Activated naive CD4-positive, alpha-beta T cell treated with anti-CD3 and anti-CD28 coated beads for 36 hours (primary cell): ENCODE measurements around the gene SMG1. TPM values are rescaled to one million over a fixed set of nuclear protein-coding genes. Genes with fewer than 3 reads are reported as not detected.

Experiments used
- CTCF ChIA-PET: fragments of 350-600 bp; sonication (Branson Sonifier 250); formaldehyde crosslinking; loops from one replicate; lab custom pipeline; 2021; ENCODE audit warnings: antibody characterized with exemption; lab: Charles Lee
- DNase-seq: peaks from one replicate; pipeline ENCODE4 v3.0.0-alpha.2; 2020
- H3K27ac Mint-ChIP-seq: one replicate; pipeline ENCODE4 v1.8.0; 2021; ENCODE audit warnings: mild to moderate bottlenecking, mixed read lengths
- H3K27me3 Mint-ChIP-seq: one replicate; pipeline ENCODE4 v1.8.0; 2021; ENCODE audit warnings: low read depth, mixed read lengths
- H3K36me3 Mint-ChIP-seq: one replicate; pipeline ENCODE4 v1.8.0; 2021; ENCODE audit warnings: low read depth, mixed read lengths
- H3K4me1 Mint-ChIP-seq: one replicate; pipeline ENCODE4 v1.8.0; 2021; ENCODE audit warnings: low read depth, mixed read lengths
- H3K4me3 Mint-ChIP-seq: one replicate; pipeline ENCODE4 v1.8.0; 2021; ENCODE audit warnings: mild to moderate bottlenecking, moderate library complexity, mixed read lengths
- H3K9me3 Mint-ChIP-seq: one replicate; pipeline ENCODE4 v1.8.0; 2021; ENCODE audit warnings: mixed read lengths
- intact Hi-C: fragments of 100-400 bp; cut with micrococcal nuclease; formaldehyde crosslinking; loops from one replicate; pipeline ENCODE4 v1.15.1; 2023
- total RNA-seq, 2 experiments: library from RNA; stranded (reverse); gene quantifications; one replicate each; pipeline ENCODE4 v1.2.3, GENCODE V29; 2021

The SMG1 gene
- total RNA-seq, 2 experiments from 2014 or later: 96.7 to 106 TPM

DNA sequence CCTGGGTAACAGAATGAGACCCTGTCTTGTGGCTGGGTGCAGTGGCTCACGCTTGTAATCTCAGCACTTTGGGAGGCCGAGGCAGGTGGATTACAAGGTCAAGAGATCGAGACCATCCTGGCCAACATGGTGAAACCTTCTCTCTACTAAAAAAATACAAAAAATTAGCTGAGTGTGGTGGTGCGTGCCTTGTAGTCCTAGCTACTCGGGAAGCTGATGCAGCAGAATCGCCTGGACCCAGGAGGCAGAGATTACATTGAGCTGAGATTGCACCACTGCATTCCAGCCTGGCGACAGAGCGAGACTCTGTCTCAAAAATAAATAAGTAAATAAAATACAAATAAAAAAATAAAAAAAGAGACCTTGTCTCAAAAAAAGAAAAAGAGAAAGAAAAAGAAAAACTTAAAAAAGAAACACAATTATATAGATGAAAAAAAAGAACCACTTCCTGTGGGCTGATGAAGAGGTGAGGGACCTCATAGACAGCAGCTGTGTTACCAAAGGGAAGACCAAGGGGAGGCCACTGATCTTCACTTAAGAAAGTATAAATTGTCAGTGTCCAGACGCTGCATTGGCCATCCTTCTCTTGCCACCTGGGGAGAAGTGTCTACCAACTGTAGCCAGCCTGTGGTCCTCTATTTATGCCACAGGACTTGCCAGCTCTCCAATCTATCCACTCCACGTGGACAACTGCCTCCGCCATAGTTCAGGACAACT, 24.4 kb upstream of the SMG1 start:
- intact Hi-C loops: no loop called here
- no peaks in the 10 kb centered on the region for H3K36me3 Mint-ChIP-seq
- H3K27ac Mint-ChIP-seq: no peak overlapping the region
- CTCF ChIA-PET: interaction anchor here (0.6 to 0.7 kb wide), 2 partner anchors 136 to 613 kb away, joined by 3 read pairs; no protein-coding TSS in a partner anchor
- no peak overlapping the region for H3K4me3 Mint-ChIP-seq
- H3K4me1 Mint-ChIP-seq: peaks cover 16% of the 10 kb centered on the region
- no peaks in the 10 kb centered on the region for H3K9me3 Mint-ChIP-seq
- DNase-seq: no peak
- H3K27me3 Mint-ChIP-seq: no peaks in the 10 kb centered on the region

DNA sequence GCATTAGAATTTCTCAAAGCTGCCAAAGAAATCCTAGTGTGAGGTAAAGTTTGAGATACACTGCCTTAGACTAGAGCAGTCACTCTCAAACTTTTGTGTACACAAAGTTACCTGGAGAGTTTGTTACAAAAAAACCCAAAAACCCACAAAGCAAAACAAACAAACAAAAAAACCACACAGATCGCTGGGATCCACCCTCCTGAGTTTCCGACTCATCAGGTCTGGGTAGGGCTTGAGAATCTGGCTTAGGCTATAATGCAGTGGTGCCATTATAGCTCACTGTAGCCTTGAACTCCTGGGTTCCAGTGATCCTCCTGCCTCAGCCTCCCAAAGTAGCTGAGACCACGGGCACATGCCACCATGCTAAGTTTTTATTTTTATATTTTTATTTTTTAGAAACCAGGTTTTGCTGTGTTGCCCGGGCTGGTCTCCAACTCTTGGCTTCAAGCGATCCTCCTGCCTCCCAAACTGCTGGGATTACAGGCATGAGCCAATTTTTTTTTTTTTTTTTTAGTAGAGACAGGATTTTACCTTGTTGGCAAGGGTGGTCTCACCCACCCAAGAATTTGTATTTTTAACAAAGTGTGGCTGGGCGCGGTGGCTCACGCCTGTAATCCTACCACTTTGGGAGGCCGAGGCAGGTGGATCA, 22.3 kb upstream of the SMG1 start:
- CTCF ChIA-PET: no interaction called here
- Mint-ChIP-seq H3K27me3 (no peaks in the 10 kb centered on the region), H3K9me3 (no peaks in the 10 kb centered on the region), H3K27ac (no peak overlapping the region), H3K4me3 (no peak overlapping the region), H3K4me1 (peaks cover 16% of the 10 kb centered on the region), H3K36me3 (no peaks in the 10 kb centered on the region)
- intact Hi-C loops: no loop called here
- no peak for DNase-seq

DNA sequence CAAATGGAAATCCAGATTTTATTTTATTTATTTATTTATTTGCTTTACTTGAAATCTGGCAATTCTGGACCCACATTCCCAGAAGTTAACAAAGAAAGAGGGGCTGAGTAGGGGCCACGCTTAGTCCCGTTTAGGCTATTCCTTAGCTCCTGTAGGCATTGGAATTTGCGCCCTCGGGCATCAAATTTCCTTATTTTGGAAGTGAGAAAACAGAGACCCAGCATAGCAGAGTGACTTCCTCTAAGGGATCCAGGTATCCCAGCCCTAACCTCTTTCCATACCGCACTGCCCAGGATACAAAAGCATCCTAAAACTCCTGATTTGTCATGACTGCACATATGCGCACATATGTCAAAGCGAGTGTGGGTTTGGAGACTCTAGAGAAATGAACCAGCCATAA, 19.0 kb upstream of the SMG1 start:
- Mint-ChIP-seq H3K27me3 (no peaks in the 10 kb centered on the region), H3K4me3 (no peak overlapping the region), H3K27ac (no peak overlapping the region), H3K36me3 (no peaks in the 10 kb centered on the region), H3K4me1 (peaks cover 11% of the 10 kb centered on the region), H3K9me3 (no peaks in the 10 kb centered on the region)
- DNase-seq: no peak
- intact Hi-C loops: no loop called here
- CTCF ChIA-PET: interaction anchor here (0.6 to 2.3 kb wide), 3 partner anchors 11 to 144 kb away, joined by 4 to 7 read pairs (median 5); partner anchors contain the start of gene ARL6IP1

DNA sequence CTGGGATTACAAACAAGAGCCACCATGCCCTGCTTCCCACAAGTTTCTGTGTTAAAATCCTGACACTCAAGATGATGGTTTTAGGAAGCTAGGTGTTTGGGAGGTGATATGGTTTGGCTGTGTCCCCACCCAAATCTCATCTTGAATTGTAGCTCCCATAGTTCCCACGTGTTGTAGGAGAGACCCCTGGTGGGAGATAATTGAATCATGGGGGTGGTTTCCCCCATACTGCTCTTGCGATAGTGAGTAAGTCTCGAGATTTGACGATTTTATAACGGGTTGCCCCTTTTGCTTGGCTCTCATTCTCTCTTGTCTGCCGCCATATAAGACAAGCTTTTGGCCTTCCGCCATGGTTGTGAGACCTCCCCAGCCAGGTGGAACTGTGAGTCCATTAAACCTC, 17.2 kb upstream of the SMG1 start:
- CTCF ChIA-PET: interaction anchor here (1.2 to 2.3 kb wide), 2 partner anchors 26 to 142 kb away, joined by 3 to 7 read pairs; partner anchors contain the start of gene ARL6IP1
- H3K4me3 Mint-ChIP-seq: no peak overlapping the region
- H3K9me3 Mint-ChIP-seq: no peaks in the 10 kb centered on the region
- H3K36me3 Mint-ChIP-seq: no peaks in the 10 kb centered on the region
- intact Hi-C loops: no loop called here
- peaks cover 11% of the 10 kb centered on the region for H3K4me1 Mint-ChIP-seq
- no peaks in the 10 kb centered on the region for H3K27me3 Mint-ChIP-seq
- H3K27ac Mint-ChIP-seq: no peak overlapping the region
- DNase-seq: no peak

DNA sequence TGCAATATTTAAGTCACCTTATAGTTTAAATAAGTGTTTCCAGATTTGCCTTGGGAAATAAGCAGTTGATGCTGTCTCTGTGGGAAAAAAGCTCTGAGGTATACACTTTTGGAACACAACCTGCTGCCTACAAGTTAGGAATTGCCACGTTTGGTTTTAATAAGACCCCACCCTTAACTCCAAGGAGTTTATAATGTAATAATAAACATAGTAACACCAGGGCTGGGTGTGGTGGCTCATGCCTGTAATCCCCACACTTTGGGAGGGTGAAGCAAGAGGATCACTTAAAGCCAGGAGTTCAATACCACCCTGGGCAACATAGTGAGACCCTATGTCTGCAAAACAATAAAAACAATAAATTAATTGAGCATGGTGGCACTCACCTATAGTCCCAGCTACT, 15.9 kb upstream of the SMG1 start:
- no peak overlapping the region for H3K27ac Mint-ChIP-seq
- intact Hi-C loops: no loop called here
- no peak overlapping the region for H3K4me3 Mint-ChIP-seq
- no peaks in the 10 kb centered on the region for H3K36me3 Mint-ChIP-seq
- no peaks in the 10 kb centered on the region for H3K9me3 Mint-ChIP-seq
- peaks cover 11% of the 10 kb centered on the region for H3K4me1 Mint-ChIP-seq
- no peaks in the 10 kb centered on the region for H3K27me3 Mint-ChIP-seq
- DNase-seq: no peak
- CTCF ChIA-PET: no interaction called here

DNA sequence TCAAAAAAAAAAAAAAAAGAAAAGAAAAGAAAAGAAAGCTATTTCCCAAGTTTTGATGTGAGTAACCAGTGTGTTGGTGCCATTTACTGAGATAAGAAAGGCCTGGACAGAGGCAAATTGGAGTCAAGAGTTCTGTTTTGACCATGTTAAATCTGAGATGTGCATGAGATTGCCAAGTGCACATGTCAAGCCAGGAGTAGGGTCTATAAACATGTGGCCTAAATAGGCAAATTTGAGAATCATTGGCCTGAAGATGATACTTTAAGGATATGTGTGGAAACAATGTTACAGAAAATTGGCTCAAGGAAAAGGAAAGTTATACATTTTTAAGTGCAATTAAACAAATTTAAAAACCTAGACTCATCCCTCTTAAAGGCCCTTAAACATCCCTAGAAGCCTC, 15.3 kb upstream of the SMG1 start:
- CTCF ChIA-PET: no interaction called here
- no peak overlapping the region for H3K27ac Mint-ChIP-seq
- no peaks in the 10 kb centered on the region for H3K36me3 Mint-ChIP-seq
- no peaks in the 10 kb centered on the region for H3K9me3 Mint-ChIP-seq
- H3K4me3 Mint-ChIP-seq: no peak overlapping the region
- no peaks in the 10 kb centered on the region for H3K27me3 Mint-ChIP-seq
- no peak for DNase-seq
- intact Hi-C loops: loop anchor here (2.0 kb wide), 1 partner anchor 27 kb away; no protein-coding TSS in a partner anchor
- peaks cover 8% of the 10 kb centered on the region for H3K4me1 Mint-ChIP-seq

DNA sequence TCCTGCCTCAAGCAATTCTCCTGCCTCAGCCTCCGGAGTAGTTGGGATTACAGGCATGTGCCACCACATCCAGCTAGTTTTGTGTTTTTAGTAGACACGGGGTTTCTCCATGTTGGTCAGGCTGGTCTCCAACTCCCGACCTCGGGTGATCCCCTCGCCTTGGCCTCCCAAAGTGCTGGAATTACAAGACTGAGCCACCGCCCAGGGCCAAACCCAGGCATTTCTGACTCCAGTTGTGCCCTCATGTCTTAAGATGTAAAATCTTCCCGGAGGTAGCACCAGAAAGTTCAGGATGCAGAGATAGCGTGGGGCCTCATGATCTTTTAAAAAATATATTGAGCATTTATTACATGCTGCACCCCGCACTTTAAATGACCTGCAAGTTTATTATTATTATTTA, 12.8 kb upstream of the SMG1 start:
- no peaks in the 10 kb centered on the region for H3K27me3 Mint-ChIP-seq
- intact Hi-C loops: no loop called here
- CTCF ChIA-PET: interaction anchor here (0.9 kb wide), 1 partner anchor 28 kb away, joined by 3 read pairs; no protein-coding TSS in a partner anchor
- H3K9me3 Mint-ChIP-seq: no peaks in the 10 kb centered on the region
- no peaks in the 10 kb centered on the region for H3K4me1 Mint-ChIP-seq
- no peaks in the 10 kb centered on the region for H3K36me3 Mint-ChIP-seq
- DNase-seq: no peak
- H3K4me3 Mint-ChIP-seq: no peak overlapping the region
- H3K27ac Mint-ChIP-seq: no peak overlapping the region

DNA sequence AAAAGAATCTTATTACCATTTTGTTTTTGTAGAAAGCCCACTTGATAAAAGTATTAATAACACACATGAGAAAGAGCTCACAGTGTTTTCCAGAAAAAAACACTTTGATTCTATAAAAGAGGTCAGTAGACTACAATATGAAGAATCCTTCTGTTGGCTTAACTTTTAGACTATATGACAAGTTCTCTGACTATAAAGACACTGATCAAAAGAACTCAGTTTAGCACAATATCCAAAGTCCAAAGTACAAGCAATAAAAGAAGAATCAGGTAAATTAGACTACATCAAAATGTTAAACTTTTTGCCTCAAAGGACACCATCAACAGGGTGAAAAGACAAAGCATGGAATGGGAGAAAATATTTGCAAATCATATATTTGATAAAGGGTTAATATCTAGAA, 11.2 kb upstream of the SMG1 start:
- Mint-ChIP-seq H3K4me3 (no peak overlapping the region), H3K4me1 (no peaks in the 10 kb centered on the region), H3K27ac (no peak overlapping the region), H3K27me3 (no peaks in the 10 kb centered on the region), H3K36me3 (no peaks in the 10 kb centered on the region), H3K9me3 (no peaks in the 10 kb centered on the region)
- intact Hi-C loops: no loop called here
- CTCF ChIA-PET: interaction anchor here (0.6 to 0.7 kb wide), 2 partner anchors 22 to 149 kb away, joined by 3 read pairs; no protein-coding TSS in a partner anchor
- no peak for DNase-seq

DNA sequence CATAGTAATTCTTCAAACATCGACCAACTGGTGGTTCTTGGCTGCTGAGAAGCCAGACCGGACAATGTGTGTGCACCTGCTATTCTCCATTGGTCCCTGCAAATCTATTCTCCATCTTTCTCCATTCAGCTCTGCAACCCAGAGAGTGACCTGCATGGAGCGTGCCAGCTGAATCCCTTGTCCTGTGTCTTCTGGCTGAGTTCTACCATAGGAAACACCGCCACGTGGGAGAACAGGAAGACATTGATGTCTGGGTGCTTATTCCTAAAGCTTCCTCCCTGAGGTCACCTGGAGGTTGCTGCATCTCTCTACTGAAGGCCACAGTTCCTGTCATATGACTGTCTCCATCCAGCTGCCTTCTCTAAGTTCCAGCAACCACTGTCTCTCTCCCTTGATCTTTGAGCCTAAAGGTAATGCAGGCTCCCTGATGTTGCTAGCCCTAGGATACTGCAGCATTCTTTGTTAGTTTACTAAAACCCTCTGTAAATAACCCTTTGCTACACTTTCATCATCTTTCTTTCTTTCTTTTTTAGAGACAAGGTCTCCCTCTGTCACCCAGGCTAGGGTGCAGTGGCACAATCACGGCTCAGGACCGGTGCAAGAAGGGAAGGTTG, 10.6 kb upstream of the SMG1 start:
- intact Hi-C loops: no loop called here
- no peak for DNase-seq
- no peaks in the 10 kb centered on the region for H3K27me3 Mint-ChIP-seq
- CTCF ChIA-PET: interaction anchor here (0.6 kb wide), 1 partner anchor 21 kb away, joined by 3 read pairs; no protein-coding TSS in a partner anchor
- H3K27ac Mint-ChIP-seq: no peak overlapping the region
- no peaks in the 10 kb centered on the region for H3K9me3 Mint-ChIP-seq
- no peaks in the 10 kb centered on the region for H3K4me1 Mint-ChIP-seq
- no peaks in the 10 kb centered on the region for H3K36me3 Mint-ChIP-seq
- no peak overlapping the region for H3K4me3 Mint-ChIP-seq

DNA sequence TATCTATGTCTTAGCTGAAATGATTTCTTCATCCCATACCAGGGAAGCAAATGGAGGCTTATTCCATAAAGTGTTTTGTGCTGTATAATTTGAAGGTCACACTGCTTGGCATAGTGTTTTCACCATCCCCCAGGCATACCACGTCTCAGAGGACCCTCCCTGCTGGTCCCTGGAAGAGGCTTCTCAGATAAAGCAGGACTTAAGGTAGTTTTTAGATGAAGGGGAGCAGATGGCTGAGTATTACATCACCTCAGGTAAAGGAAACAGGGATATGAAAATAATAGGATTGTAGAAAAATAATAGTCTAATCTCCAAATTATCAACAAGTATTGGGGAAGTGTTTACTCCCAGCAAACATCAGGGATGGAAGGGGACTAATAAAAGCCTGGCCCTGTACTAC, 7.3 kb upstream of the SMG1 start:
- Mint-ChIP-seq H3K9me3 (no peaks in the 10 kb centered on the region), H3K36me3 (no peaks in the 10 kb centered on the region), H3K27me3 (no peaks in the 10 kb centered on the region), H3K27ac (no peak overlapping the region), H3K4me3 (no peak overlapping the region), H3K4me1 (peaks cover 2% of the 10 kb centered on the region)
- DNase-seq: no peak
- intact Hi-C loops: no loop called here
- CTCF ChIA-PET: no interaction called here

DNA sequence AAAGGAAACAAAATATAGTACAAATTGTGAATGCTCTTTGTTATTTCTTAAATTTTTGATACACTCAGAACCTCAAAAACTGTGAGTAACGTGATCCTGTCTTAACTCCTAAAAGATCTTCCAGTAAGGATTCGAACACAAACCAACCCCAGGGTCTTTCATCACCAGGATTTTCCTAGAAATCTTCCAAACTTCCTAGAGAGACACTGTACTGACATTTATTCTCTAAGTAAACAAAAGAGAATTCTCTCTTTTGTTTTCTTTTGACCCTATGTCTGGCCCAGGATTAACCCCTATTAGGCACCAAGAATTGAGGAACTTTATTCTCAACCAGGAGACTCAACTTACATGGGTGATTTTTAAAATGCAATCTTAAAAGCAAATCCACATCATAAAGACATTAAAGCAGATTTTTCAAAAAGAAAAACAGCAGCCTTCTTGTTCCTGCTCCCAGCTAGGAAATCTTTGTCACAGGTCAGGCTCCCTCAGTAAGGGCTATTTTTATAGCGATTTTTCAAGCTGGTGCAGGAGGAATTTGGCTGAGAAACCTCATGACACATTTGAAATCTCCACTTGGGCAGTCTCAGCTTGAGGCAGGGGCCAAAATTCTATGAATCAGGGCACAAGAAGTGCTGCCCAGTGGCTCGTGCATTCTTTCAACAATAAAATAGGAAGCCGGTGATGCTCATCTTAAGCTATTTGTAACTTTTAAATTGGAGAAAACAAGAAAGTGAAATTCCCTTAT, 6.2 kb upstream of the SMG1 start:
- CTCF ChIA-PET: no interaction called here

DNA sequence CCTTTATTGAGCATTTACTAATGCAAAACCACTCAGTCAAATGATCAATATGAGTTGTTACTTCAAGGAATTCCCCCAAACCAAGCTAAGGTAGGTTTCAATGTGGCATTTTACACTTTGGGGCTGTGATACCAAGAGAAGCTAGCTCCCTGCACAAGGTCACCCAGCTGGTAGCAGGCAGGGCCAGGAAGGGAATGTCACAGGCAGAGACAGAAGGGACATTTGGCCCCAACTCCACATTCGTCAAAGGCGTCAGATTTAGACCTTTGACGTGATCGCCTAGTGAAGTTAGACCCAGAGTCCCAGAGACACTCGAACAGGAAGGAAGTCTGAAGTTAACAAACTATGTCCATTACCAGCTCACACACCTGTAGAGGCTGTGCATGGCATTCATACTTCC, 5.5 kb upstream of the SMG1 start:
- H3K9me3 Mint-ChIP-seq: no peaks in the 10 kb centered on the region
- no peak overlapping the region for H3K4me3 Mint-ChIP-seq
- H3K27ac Mint-ChIP-seq: no peak overlapping the region
- intact Hi-C loops: no loop called here
- peaks cover 7% of the 10 kb centered on the region for H3K4me1 Mint-ChIP-seq
- CTCF ChIA-PET: no interaction called here
- H3K36me3 Mint-ChIP-seq: no peaks in the 10 kb centered on the region
- no peak for DNase-seq
- no peaks in the 10 kb centered on the region for H3K27me3 Mint-ChIP-seq

More for the DNA sequence above, 6.2 kb upstream of the SMG1 start:
- no peak overlapping the region for H3K27ac Mint-ChIP-seq
- no peaks in the 10 kb centered on the region for H3K27me3 Mint-ChIP-seq
- DNase-seq: no peak
- peaks cover 2% of the 10 kb centered on the region for H3K4me1 Mint-ChIP-seq
- H3K9me3 Mint-ChIP-seq: no peaks in the 10 kb centered on the region
- H3K36me3 Mint-ChIP-seq: no peaks in the 10 kb centered on the region
- intact Hi-C loops: no loop called here
- no peak overlapping the region for H3K4me3 Mint-ChIP-seq
